ENCODE data around the gene ZNF398. TPM values are rescaled to one million over a fixed set of nuclear protein-coding genes. Genes with fewer than 3 reads are reported as not detected.

The ZNF398 gene
- total RNA-seq, 1 experiment from 2014 or later: 62.1 TPM

- no peaks in the 10 kb centered on the region for H3K4me1 Mint-ChIP-seq
- no peaks in the 10 kb centered on the region for H3K79me2 ChIP-seq (ENCODE audit: insufficient read depth, low read length)
- no peak overlapping the region for H3K4ac ChIP-seq (ENCODE audit: low read depth, low read length)
- H3K27me3 ChIP-seq (ENCODE audit: insufficient read depth, low read length): no peaks in the 10 kb centered on the region
- H3K79me1 ChIP-seq (ENCODE audit: insufficient read depth, low read depth, low read length, poor library complexity, severe bottlenecking): no peaks in the 10 kb centered on the region
- no peak overlapping the region for H3K14ac ChIP-seq (ENCODE audit: insufficient read depth, low read length)
- H3K9ac ChIP-seq (ENCODE audit: extremely low read depth, insufficient read length, low read length): no peak overlapping the region
- H3K4me1 ChIP-seq (ENCODE audit: insufficient read depth, low read length): no peaks in the 10 kb centered on the region
- H4K5ac ChIP-seq (ENCODE audit: insufficient read length, low read depth, low read length): no peak overlapping the region
- H2BK12ac ChIP-seq (ENCODE audit: insufficient read length, low read depth, low read length): no peak overlapping the region
- no peak overlapping the region for H2AFZ ChIP-seq (ENCODE audit: low read length)
- DNase-seq: no peak
- no peak overlapping the region for H3K23ac ChIP-seq (ENCODE audit: insufficient read length, low read depth, low read length)
- no peak overlapping the region for H3K4me2 ChIP-seq (ENCODE audit: insufficient read depth, insufficient read length, low read length)
- H3K23me2 ChIP-seq (ENCODE audit: insufficient read length, low read depth, low read length, poor library complexity, severe bottlenecking): no peaks in the 10 kb centered on the region
- no peak overlapping the region for H2BK5ac ChIP-seq (ENCODE audit: insufficient read length, low read length)
- no peaks in the 10 kb centered on the region for H4K20me1 ChIP-seq (ENCODE audit: control insufficient read depth, insufficient read depth, insufficient read length)
- peaks cover 37 to 74% (median 43%) of the 10 kb centered on the region in 3 experiments for H3K36me3 Mint-ChIP-seq (ENCODE audit: insufficient read depth in 1 of 3, low read depth in 3 of 3)
- H3K27ac Mint-ChIP-seq: no peak overlapping the region
- H3K27ac ChIP-seq (ENCODE audit: insufficient read length, low read depth, low read length): no peak overlapping the region
- H2BK15ac ChIP-seq (ENCODE audit: low read depth, low read length): no peak overlapping the region
- no peak overlapping the region for H3K56ac ChIP-seq (ENCODE audit: insufficient read length, low read depth, low read length)
- no peaks in the 10 kb centered on the region; a peak in 2 of 5 replicates for H3K9me3 Mint-ChIP-seq
- no peak overlapping the region for H2BK120ac ChIP-seq (ENCODE audit: low read depth, low read length, poor library complexity, severe bottlenecking)
- TF ChIP-seq CTCF (conservative IDR thresholded peaks at IDR 0.05): no peak
- no peak overlapping the region for H3T11ph ChIP-seq (ENCODE audit: low read length)
- H3K9me3 ChIP-seq (ENCODE audit: control insufficient read depth, low read depth, low read length): no peaks in the 10 kb centered on the region
- H4K91ac ChIP-seq (ENCODE audit: insufficient read length, low read depth, low read length): no peak overlapping the region
- no peak overlapping the region for H2BK20ac ChIP-seq (ENCODE audit: low read depth, low read length, poor library complexity, severe bottlenecking)
- H3K27me3 Mint-ChIP-seq (ENCODE audit: low read depth): no peaks in the 10 kb centered on the region
- no peak overlapping the region for H2AK5ac ChIP-seq (ENCODE audit: insufficient read length, low read length)
- no peak overlapping the region for H4K8ac ChIP-seq (replicated peaks; ENCODE audit: insufficient read length, low read depth, low read length)
- no peak overlapping the region for H3K4me3 Mint-ChIP-seq
- no peak overlapping the region for H3K18ac ChIP-seq (ENCODE audit: insufficient read length, low read depth, low read length)
Observed at GRCh38 chr7:149180722-149181449, 33.6 kb downstream of the ZNF398 start.

All from H9 (cell line).